Activated naive CD8-positive, alpha-beta T cell treated with anti-CD3 and anti-CD28 coated beads, Interleukin-2, amount 10 ng/mL, durations not matched to agents 7 days and 5 days (primary cell): Measurements from ENCODE around the gene SKIC2. TPM values are rescaled to one million over a fixed set of nuclear protein-coding genes. Genes with fewer than 3 reads are reported as not detected.
"Not testable (repeated sequence)": the region's sequence is repeated elsewhere in the genome, so short reads cannot be mapped to it uniquely, and the experiment has no call there.

Source experiments
- ATAC-seq: fragments of 150-1000 bp; cut with Tn5 transposase; one replicate; pipeline ENCODE4 v1.10.0; 2021; ENCODE audit warnings: low read depth, moderate library complexity
- POLR2A ChIA-PET: fragments of 350-600 bp; sonication (Branson Sonifier 250); formaldehyde crosslinking; loops from one replicate; lab custom pipeline; 2021; ENCODE audit warnings: antibody characterized with exemption; lab: Charles Lee
- DNase-seq: peaks from one replicate; pipeline ENCODE4 v3.0.0; 2021
- H3K27ac Mint-ChIP-seq: one replicate; pipeline ENCODE4 v1.8.0; 2022; ENCODE audit warnings: mild to moderate bottlenecking, mixed read lengths
- H3K27me3 Mint-ChIP-seq: one replicate; pipeline ENCODE4 v1.8.0; 2022; ENCODE audit warnings: mild to moderate bottlenecking, moderate library complexity, mixed read lengths
- H3K36me3 Mint-ChIP-seq: one replicate; pipeline ENCODE4 v1.8.0; 2021; ENCODE audit warnings: mild to moderate bottlenecking, mixed read lengths
- H3K4me1 Mint-ChIP-seq: one replicate; pipeline ENCODE4 v1.8.0; 2021; ENCODE audit warnings: mixed read lengths
- H3K4me3 Mint-ChIP-seq: one replicate; pipeline ENCODE4 v1.8.0; 2022; ENCODE audit warnings: mild to moderate bottlenecking, moderate library complexity, mixed read lengths
- H3K9me3 Mint-ChIP-seq: one replicate; pipeline ENCODE4 v1.8.0; 2021; ENCODE audit warnings: mixed read lengths
- total RNA-seq, 2 experiments: library from RNA; stranded (reverse); gene quantifications; one replicate each; pipeline ENCODE4 v1.2.3, GENCODE V29; 2021

The SKIC2 gene
- total RNA-seq, 2 experiments from 2014 or later = 102 to 112 TPM

DNA sequence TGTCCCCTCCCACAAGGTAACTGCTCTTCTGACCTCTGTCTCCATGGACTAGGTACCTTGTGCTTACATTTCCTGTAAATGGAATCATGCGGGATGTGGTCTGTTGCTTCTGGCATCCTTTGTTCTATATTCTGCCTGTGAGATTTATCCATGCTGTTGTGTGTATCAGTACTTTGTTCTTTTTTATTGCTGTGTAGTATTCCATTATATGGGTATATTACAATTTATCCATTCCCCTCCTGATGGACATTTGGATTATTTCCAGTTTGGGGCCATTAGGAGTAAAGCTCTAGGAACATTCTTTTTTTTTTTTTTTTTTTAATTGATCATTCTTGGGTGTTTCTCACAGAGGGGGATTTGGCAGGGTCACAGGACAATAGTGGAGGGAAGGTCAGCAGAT is 28.0 kb upstream of the SKIC2 start:
- Mint-ChIP-seq H3K9me3 (no peaks in the 10 kb centered on the region), H3K27me3 (peaks cover 9% of the 10 kb centered on the region), H3K27ac (no peak overlapping the region), H3K4me3 (no peak overlapping the region), H3K4me1 (peaks cover 1% of the 10 kb centered on the region), H3K36me3 (no peaks in the 10 kb centered on the region)
- DNase-seq (no peak), ATAC-seq (no peak)
- POLR2A ChIA-PET = no interaction called here

GRCh38 chr6:31932137-31932536 is 26.8 kb upstream of the SKIC2 start:
- H3K4me1 Mint-ChIP-seq, ATAC-seq, H3K27me3 Mint-ChIP-seq, H3K9me3 Mint-ChIP-seq, H3K4me3 Mint-ChIP-seq, H3K36me3 Mint-ChIP-seq, H3K27ac Mint-ChIP-seq, DNase-seq, POLR2A ChIA-PET: not testable (repeated sequence)

DNA sequence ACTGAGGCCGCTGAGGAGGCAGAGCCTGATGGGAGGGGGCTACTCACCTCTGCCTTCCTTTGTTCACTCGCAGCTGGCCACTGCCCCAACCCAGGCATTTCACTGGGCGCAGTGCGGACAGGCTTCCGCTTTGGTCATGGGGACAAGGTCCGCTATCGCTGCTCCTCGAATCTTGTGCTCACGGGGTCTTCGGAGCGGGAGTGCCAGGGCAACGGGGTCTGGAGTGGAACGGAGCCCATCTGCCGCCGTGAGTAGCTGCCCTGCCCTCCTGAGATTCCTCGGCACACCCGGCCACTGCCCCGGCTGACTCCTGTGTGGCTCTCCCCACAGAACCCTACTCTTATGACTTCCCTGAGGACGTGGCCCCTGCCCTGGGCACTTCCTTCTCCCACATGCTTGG is 25.4 kb upstream of the SKIC2 start:
- DNase-seq (no peak), ATAC-seq (no peak)
- H3K4me1 Mint-ChIP-seq = peaks cover 1% of the 10 kb centered on the region
- H3K27ac Mint-ChIP-seq = no peak overlapping the region
- H3K9me3 Mint-ChIP-seq = no peaks in the 10 kb centered on the region
- H3K27me3 Mint-ChIP-seq = peaks cover 4% of the 10 kb centered on the region
- POLR2A ChIA-PET = no interaction called here
- no peaks in the 10 kb centered on the region for H3K36me3 Mint-ChIP-seq
- H3K4me3 Mint-ChIP-seq = no peak overlapping the region

- POLR2A ChIA-PET = no interaction called here
- Mint-ChIP-seq H3K36me3 (no peaks in the 10 kb centered on the region), H3K9me3 (no peaks in the 10 kb centered on the region), H3K4me3 (no peak overlapping the region), H3K27ac (no peak overlapping the region), H3K27me3 (peaks cover 5% of the 10 kb centered on the region), H3K4me1 (peaks cover 1% of the 10 kb centered on the region)
- ATAC-seq (no peak), DNase-seq (no peak)
Measured at GRCh38 chr6:31935021-31935420, 24.0 kb upstream of the SKIC2 start.

DNA sequence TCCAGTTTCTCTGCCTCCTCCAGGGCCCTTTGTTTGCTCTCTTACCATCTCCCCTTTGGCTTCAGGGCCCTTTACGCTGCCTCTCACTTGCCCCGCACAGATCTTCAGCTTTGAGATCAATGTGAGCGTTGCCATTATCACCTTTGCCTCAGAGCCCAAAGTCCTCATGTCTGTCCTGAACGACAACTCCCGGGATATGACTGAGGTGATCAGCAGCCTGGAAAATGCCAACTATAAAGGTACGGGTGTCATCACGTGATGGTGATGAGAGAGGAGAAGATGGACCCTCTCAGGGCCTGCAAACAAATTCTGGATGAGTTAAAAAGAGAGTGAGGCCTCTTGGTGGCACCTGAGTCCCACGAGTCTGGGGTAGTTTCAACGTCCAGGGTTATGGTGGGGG is 23.2 kb upstream of the SKIC2 start:
- ATAC-seq (no peak), DNase-seq (no peak)
- peaks cover 5% of the 10 kb centered on the region for H3K27me3 Mint-ChIP-seq
- peaks cover under 1% of the 10 kb centered on the region for H3K4me1 Mint-ChIP-seq
- H3K36me3 Mint-ChIP-seq = no peaks in the 10 kb centered on the region
- H3K27ac Mint-ChIP-seq = no peak overlapping the region
- H3K4me3 Mint-ChIP-seq = no peak overlapping the region
- POLR2A ChIA-PET = no interaction called here
- H3K9me3 Mint-ChIP-seq = no peaks in the 10 kb centered on the region

DNA sequence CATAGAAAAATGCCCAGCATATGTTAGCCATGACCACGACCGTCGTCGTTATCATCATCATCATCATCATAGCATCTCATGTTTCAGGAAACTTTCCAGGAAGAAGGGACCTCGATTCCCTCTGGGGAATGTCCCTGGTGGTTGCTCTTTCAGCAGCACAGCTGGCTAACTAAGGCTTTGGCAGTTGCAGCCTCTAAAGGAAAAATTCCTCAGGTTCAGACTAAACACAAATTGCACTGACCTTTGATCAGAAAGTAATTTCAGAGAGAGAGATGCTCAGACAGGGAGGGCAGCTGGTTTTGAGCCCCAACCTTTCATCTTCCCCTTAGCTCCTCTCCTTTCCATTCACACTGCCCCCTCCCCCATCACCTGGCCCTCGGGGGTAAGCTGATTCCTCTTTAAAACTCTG is 18.7 kb upstream of the SKIC2 start:
- H3K4me3 Mint-ChIP-seq = no peak overlapping the region
- ATAC-seq (no peak), DNase-seq (no peak)
- peaks cover 2% of the 10 kb centered on the region for H3K27me3 Mint-ChIP-seq
- POLR2A ChIA-PET = interaction anchor here (1.2 kb wide), 1 partner anchor 38 kb away, joined by 3 read pairs; the partner anchor contains the start of gene ZBTB12
- peaks cover under 1% of the 10 kb centered on the region for H3K4me1 Mint-ChIP-seq
- H3K36me3 Mint-ChIP-seq = no peaks in the 10 kb centered on the region
- H3K9me3 Mint-ChIP-seq = no peaks in the 10 kb centered on the region
- H3K27ac Mint-ChIP-seq = no peak overlapping the region

DNA sequence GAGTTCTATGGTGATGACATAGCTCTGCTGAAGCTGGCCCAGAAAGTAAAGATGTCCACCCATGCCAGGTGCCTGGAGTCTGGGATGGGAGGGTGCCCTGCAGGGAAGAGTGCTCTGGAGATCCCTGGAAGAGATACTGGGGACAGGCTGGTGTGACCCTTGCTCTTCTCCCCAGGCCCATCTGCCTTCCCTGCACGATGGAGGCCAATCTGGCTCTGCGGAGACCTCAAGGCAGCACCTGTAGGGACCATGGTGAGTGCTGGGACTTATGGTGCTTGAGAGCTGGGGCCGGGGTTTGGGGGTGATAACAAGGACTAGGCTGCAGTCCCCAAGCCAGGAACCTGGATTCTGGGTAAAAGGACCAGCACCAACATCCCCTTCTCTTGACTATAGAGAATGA is 15.2 kb upstream of the SKIC2 start:
- H3K27ac Mint-ChIP-seq = no peak overlapping the region
- peaks cover 3% of the 10 kb centered on the region for H3K36me3 Mint-ChIP-seq
- no peaks in the 10 kb centered on the region for H3K9me3 Mint-ChIP-seq
- DNase-seq (no peak), ATAC-seq (no peak)
- H3K27me3 Mint-ChIP-seq = peaks cover 8% of the 10 kb centered on the region
- POLR2A ChIA-PET = no interaction called here
- no peak overlapping the region for H3K4me3 Mint-ChIP-seq
- peaks cover 9% of the 10 kb centered on the region for H3K4me1 Mint-ChIP-seq

DNA sequence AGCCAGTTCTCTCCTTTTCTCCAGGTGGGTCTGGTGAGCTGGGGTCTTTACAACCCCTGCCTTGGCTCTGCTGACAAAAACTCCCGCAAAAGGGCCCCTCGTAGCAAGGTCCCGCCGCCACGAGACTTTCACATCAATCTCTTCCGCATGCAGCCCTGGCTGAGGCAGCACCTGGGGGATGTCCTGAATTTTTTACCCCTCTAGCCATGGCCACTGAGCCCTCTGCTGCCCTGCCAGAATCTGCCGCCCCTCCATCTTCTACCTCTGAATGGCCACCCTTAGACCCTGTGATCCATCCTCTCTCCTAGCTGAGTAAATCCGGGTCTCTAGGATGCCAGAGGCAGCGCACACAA is 13.8 kb upstream of the SKIC2 start:
- no peak overlapping the region for H3K4me3 Mint-ChIP-seq
- no peak for DNase-seq
- POLR2A ChIA-PET = interaction anchor here (1.2 kb wide), 1 partner anchor 27 kb away, joined by 4 read pairs; the partner anchor contains the start of gene DXO
- peaks cover 3% of the 10 kb centered on the region for H3K36me3 Mint-ChIP-seq
- no peak for ATAC-seq
- no peaks in the 10 kb centered on the region for H3K9me3 Mint-ChIP-seq
- H3K27ac Mint-ChIP-seq = no peak overlapping the region
- H3K27me3 Mint-ChIP-seq = peaks cover 5% of the 10 kb centered on the region
- peaks cover 9% of the 10 kb centered on the region for H3K4me1 Mint-ChIP-seq

- Mint-ChIP-seq H3K27ac (peak within 1 kb of the TSS; percentile 55), H3K9me3 (no peaks in the 10 kb centered on the region), H3K4me1 (peaks cover 9% of the 10 kb centered on the region), H3K4me3 (peak within 1 kb of the TSS; percentile 25), H3K36me3 (peaks cover 3% of the 10 kb centered on the region), H3K27me3 (peaks cover 5% of the 10 kb centered on the region)
- POLR2A ChIA-PET = interaction anchor here (1.2 kb wide), 1 partner anchor 26 kb away, joined by 4 read pairs; the partner anchor contains the start of gene DXO
- DNase-seq (no peak), ATAC-seq (peak; percentile 35)
Measured at GRCh38 chr6:31945507-31946369, 13.2 kb upstream of the SKIC2 start, which contains the start of gene CFB. Gene CFB (plus strand): TSS chr6:31946095. CDS start chr6:31946222, 127 bp downstream.

DNA sequence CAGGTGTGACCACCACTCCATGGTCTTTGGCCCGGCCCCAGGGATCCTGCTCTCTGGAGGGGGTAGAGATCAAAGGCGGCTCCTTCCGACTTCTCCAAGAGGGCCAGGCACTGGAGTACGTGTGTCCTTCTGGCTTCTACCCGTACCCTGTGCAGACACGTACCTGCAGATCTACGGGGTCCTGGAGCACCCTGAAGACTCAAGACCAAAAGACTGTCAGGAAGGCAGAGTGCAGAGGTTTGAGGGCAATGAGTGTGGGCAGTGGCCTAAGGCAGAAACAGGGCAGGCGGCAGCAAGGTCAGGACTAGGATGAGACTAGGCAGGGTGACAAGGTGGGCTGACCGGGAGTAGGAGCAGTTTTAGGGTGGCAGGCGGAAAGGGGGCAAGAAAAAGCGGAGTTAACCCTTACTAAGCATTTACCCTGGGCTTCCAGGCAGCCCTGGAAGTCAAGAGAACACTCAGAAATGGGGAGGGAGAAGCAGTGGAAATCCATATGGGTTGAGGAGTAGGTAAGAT is 12.5 kb upstream of the SKIC2 start:
- ATAC-seq (no peak), DNase-seq (no peak)
- Mint-ChIP-seq H3K27ac (peak overlapping the region; percentile 55), H3K4me3 (no peak overlapping the region), H3K36me3 (peaks cover 3% of the 10 kb centered on the region), H3K9me3 (no peaks in the 10 kb centered on the region), H3K4me1 (peaks cover 9% of the 10 kb centered on the region), H3K27me3 (peaks cover 5% of the 10 kb centered on the region)
- POLR2A ChIA-PET = no interaction called here

DNA sequence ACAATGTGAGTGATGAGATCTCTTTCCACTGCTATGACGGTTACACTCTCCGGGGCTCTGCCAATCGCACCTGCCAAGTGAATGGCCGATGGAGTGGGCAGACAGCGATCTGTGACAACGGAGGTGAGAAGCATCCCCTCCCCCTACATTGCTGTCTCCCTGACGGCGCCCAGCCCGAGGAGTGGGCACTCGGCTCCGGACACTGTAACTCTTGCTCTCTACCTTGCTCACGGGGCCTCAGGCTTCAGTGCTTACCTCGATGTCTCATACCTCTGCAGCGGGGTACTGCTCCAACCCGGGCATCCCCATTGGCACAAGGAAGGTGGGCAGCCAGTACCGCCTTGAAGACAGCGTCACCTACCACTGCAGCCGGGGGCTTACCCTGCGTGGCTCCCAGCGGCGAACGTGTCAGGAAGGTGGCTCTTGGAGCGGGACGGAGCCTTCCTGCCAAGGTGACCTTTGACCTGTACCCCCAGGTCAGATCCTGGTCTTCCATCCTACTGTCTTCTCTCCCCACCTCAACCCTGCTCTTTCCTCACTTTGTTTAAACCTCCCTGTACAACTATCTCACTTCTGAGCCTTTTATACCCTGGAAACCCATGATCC is 11.8 kb upstream of the SKIC2 start:
- Mint-ChIP-seq H3K27me3 (peaks cover 5% of the 10 kb centered on the region), H3K9me3 (no peaks in the 10 kb centered on the region), H3K36me3 (peaks cover 3% of the 10 kb centered on the region), H3K27ac (no peak overlapping the region), H3K4me1 (peaks cover 9% of the 10 kb centered on the region), H3K4me3 (no peak overlapping the region)
- no peak for DNase-seq
- ATAC-seq = no peak
- POLR2A ChIA-PET = no interaction called here

DNA sequence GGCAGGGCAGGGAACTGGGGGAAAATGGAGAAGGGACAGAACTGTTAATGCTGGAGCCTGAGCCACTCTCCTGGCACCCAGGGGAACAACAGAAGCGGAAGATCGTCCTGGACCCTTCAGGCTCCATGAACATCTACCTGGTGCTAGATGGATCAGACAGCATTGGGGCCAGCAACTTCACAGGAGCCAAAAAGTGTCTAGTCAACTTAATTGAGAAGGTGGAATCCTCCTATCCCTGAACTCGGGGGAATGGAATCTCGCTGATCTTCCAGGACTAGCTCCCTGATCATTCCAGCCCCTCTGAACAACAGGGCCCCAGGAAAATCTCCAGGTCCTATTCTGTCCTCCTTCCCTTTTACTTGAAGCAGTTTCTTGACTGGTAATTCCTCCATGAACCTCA is 11.1 kb upstream of the SKIC2 start:
- Mint-ChIP-seq H3K4me1 (peaks cover 9% of the 10 kb centered on the region), H3K36me3 (peaks cover 5% of the 10 kb centered on the region), H3K4me3 (no peak overlapping the region), H3K27me3 (peaks cover 5% of the 10 kb centered on the region), H3K9me3 (no peaks in the 10 kb centered on the region), H3K27ac (no peak overlapping the region)
- ATAC-seq (no peak), DNase-seq (no peak)
- POLR2A ChIA-PET = no interaction called here

DNA sequence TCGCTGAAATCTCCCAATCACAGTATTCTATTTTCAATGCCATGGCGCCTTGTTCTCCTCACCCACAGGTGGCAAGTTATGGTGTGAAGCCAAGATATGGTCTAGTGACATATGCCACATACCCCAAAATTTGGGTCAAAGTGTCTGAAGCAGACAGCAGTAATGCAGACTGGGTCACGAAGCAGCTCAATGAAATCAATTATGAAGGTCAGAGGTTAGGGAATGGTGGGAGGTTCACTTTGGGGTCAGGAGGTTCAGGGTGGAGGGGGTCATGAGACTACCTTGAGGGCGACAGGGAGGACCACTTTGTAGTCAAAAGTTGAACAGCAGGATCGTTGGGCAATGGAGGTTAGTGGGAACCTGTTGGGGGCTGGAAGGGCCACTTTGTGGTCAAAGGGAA is 10.7 kb upstream of the SKIC2 start:
- H3K36me3 Mint-ChIP-seq = peaks cover 8% of the 10 kb centered on the region
- POLR2A ChIA-PET = no interaction called here
- no peaks in the 10 kb centered on the region for H3K9me3 Mint-ChIP-seq
- ATAC-seq (no peak), DNase-seq (no peak)
- H3K4me1 Mint-ChIP-seq = peaks cover 9% of the 10 kb centered on the region
- H3K27ac Mint-ChIP-seq = no peak overlapping the region
- no peak overlapping the region for H3K4me3 Mint-ChIP-seq
- peaks cover 5% of the 10 kb centered on the region for H3K27me3 Mint-ChIP-seq
